ENCODE results near the gene SGIP1.
A peak's percentile ranks its signal among the peaks of the same experiment; 100 is the strongest.

DNA sequence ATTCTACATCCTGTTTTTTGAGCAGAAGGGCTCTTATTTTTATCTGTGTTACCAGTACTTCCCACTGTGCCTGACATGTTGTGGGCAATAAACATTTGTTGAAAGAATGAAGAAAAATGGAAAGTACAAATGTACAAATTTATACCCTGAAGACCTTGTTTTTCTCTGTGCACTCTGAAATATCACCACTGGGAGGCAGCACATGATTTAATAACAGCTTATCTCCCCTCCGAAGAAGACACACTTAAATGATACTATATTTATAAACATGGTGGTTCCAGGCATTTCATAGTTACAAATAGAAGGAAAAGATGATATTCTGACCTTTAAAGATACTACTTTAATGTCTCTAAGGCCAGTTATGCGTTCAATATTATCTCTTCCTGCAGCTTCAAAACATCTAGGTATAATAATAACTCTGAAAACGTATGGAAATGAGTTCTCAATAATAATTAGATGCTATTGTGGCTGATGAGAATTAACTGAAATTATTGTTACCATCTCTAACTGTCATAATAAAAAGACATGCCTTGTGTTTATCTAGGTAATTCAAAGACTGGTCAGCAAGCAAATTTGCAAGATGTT is 231.1 kb downstream of the SGIP1 start:
- no peak for TF ChIP-seq EP300 (IDR thresholded peaks at IDR 0.05)
- TF ChIP-seq, protein P1, sequence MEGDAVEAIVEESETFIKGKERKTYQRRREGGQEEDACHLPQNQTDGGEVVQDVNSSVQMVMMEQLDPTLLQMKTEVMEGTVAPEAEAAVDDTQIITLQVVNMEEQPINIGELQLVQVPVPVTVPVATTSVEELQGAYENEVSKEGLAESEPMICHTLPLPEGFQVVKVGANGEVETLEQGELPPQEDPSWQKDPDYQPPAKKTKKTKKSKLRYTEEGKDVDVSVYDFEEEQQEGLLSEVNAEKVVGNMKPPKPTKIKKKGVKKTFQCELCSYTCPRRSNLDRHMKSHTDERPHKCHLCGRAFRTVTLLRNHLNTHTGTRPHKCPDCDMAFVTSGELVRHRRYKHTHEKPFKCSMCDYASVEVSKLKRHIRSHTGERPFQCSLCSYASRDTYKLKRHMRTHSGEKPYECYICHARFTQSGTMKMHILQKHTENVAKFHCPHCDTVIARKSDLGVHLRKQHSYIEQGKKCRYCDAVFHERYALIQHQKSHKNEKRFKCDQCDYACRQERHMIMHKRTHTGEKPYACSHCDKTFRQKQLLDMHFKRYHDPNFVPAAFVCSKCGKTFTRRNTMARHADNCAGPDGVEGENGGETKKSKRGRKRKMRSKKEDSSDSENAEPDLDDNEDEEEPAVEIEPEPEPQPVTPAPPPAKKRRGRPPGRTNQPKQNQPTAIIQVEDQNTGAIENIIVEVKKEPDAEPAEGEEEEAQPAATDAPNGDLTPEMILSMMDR (IDR thresholded peaks at IDR 0.05), result peak in 3 of 4 experiments; percentile 36 to 68 (median 68)
- no peak for TF ChIP-seq POLR2A (IDR thresholded peaks at IDR 0.05)

Data from sigmoid colon (tissue), 4 donors.